GM12878 (cell line): Measurements from ENCODE around the gene TPM4. TPM values are rescaled to one million over a fixed set of nuclear protein-coding genes. Genes with fewer than 3 reads are reported as not detected.

ENCODE experiments used
- EED ChIP-seq: sonication (generic); IDR thresholded peaks from 2 replicates; pipeline ENCODE4 v1.6.1; 2016; ENCODE audit warnings: antibody characterized with exemption, low read depth
- EP300 ChIP-seq, 2 experiments: fragments of 150-350 bp in 1 of 2; IDR thresholded peaks; 2 replicates each; pipeline ENCODE4 v1.6.1; 2011 to 2012; ENCODE audit warnings: low read depth in 2 of 2, low read length in 2 of 2, borderline replicate concordance in 1 of 2, improper control_type of control experiment in 1 of 2, inconsistent platforms in 1 of 2; ENCODE audit not compliant: control insufficient read depth in 1 of 2
- GATAD2B ChIP-seq: fragments of 450-650 bp; conservative IDR thresholded peaks from 2 replicates; pipeline ENCODE4 v1.6.1; 2017; ENCODE audit warnings: low read depth, mild to moderate bottlenecking, moderate library complexity
- JUND ChIP-seq: IDR thresholded peaks from 2 replicates; pipeline ENCODE4 v1.6.1; 2012; ENCODE audit warnings: low read depth, mild to moderate bottlenecking, low read length, improper control_type of control experiment, moderate library complexity
- KAT2A ChIP-seq: conservative IDR thresholded peaks from 2 replicates; pipeline ENCODE4 v1.6.1; 2011; ENCODE audit warnings: low read depth, low read length; ENCODE audit not compliant: control insufficient read depth
- MYB ChIP-seq: fragments of 150-350 bp; IDR thresholded peaks from 2 replicates; pipeline ENCODE4 v1.6.1; 2014; ENCODE audit warnings: mild to moderate bottlenecking, low read depth, low read length, borderline replicate concordance
- PML ChIP-seq: IDR thresholded peaks from 2 replicates; pipeline ENCODE4 v1.6.1; 2012; ENCODE audit warnings: low read length, inconsistent platforms
- POU2F2 ChIP-seq: IDR thresholded peaks from 3 replicates; pipeline ENCODE4 v1.6.1; 2011; ENCODE audit warnings: low read depth, mild to moderate bottlenecking, low read length, borderline replicate concordance
- RAD21 ChIP-seq: IDR thresholded peaks from 2 replicates; pipeline ENCODE4 v1.6.1; 2011; ENCODE audit warnings: mild to moderate bottlenecking, low read depth, low read length, moderate library complexity; ENCODE audit not compliant: insufficient read depth
- RELA ChIP-seq: fragments of 450-650 bp; IDR thresholded peaks from 2 replicates; pipeline ENCODE4 v1.8.0; 2014; ENCODE audit warnings: borderline replicate concordance; ENCODE audit not compliant: partially characterized antibody
- SIX5 ChIP-seq: IDR thresholded peaks from 2 replicates; pipeline ENCODE4 v1.6.1; 2011; ENCODE audit warnings: mild to moderate bottlenecking, low read depth, low read length, moderate library complexity; ENCODE audit not compliant: severe bottlenecking
- SPI1 ChIP-seq: IDR thresholded peaks from 2 replicates; pipeline ENCODE4 v1.6.1; 2011; ENCODE audit warnings: low read depth, mild to moderate bottlenecking, low read length, moderate library complexity, borderline replicate concordance; ENCODE audit not compliant: insufficient read depth
- TCF3 ChIP-seq: IDR thresholded peaks from 2 replicates; pipeline ENCODE4 v1.6.1; 2012; ENCODE audit warnings: low read depth, mild to moderate bottlenecking, low read length, borderline replicate concordance; ENCODE audit not compliant: insufficient read depth
- YBX1 ChIP-seq: fragments of 450-650 bp; IDR thresholded peaks from 2 replicates; pipeline ENCODE4 v1.6.1; 2016; ENCODE audit warnings: antibody characterized with exemption
- ZNF384 ChIP-seq: IDR thresholded peaks from 2 replicates; pipeline ENCODE4 v1.6.1; 2012; ENCODE audit warnings: low read depth, mild to moderate bottlenecking, low read length, improper control_type of control experiment, borderline replicate concordance
- ZZZ3 ChIP-seq: IDR thresholded peaks from 2 replicates; pipeline ENCODE4 v1.6.1; 2011; ENCODE audit warnings: low read depth; ENCODE audit not compliant: control insufficient read depth, insufficient read length
- polyA plus RNA-seq, 11 experiments: library from polyadenylated mRNA; depleted of rRNA in 4 of 11; unstranded in 6 of 11; stranded (reverse) in 5 of 11; fragments of >200 nt; fragmentation: Nextera tagmentation in 4 of 11; fragmentation: Illumina TruSeq in 1 of 11; extraction: Ambion mirVana in 4 of 11; extraction: Trizol in 1 of 11; gene quantifications; 1 replicate in 1 of 11; 2 replicates in 10 of 11; pipeline versions ENCODE4 v1.2.1 to v1.2.3, GENCODE V29; 2011 to 2016; ENCODE audit warnings: inconsistent platforms in 2 of 11, missing spikeins in 2 of 11, low read depth in 1 of 11
- total RNA-seq, 4 experiments: library from RNA; depleted of rRNA in 3 of 4; stranded (reverse); fragments of >200 nt in 3 of 4; fragmentation: Illumina TruSeq in 1 of 4; extraction: Trizol in 1 of 4; gene quantifications; 2 replicates each; pipeline versions ENCODE4 v1.2.1 to v1.2.3, GENCODE V29; 2013 to 2021
- TF ChIP-seq, protein P1 (sequence below): fragments of 450-650 bp; formaldehyde crosslinking; IDR thresholded peaks from 2 replicates; pipeline ENCODE4 v1.5.0; 2022; ENCODE audit warnings: mild to moderate bottlenecking, missing genetic modification characterization
- TF ChIP-seq, protein P2 (sequence below): fragments of 450-650 bp; IDR thresholded peaks from 2 replicates; pipeline ENCODE4 v1.6.1; 2017; ENCODE audit warnings: low read depth, mild to moderate bottlenecking, moderate library complexity
- TF ChIP-seq, protein P3 (sequence below): fragments of 450-650 bp; IDR thresholded peaks from 2 replicates; pipeline ENCODE4 v1.6.1; 2014; ENCODE audit warnings: mild to moderate bottlenecking
- TF ChIP-seq, protein P4 (sequence below), 3 experiments: IDR thresholded peaks in 2 of 3; conservative IDR thresholded peaks in 1 of 3; 2 replicates each; pipeline ENCODE4 v1.5.1; 2011; ENCODE audit warnings: low read depth in 3 of 3, low read length in 3 of 3, mild to moderate bottlenecking in 3 of 3, control low read depth in 2 of 3, moderate library complexity in 2 of 3, inconsistent platforms in 1 of 3, mixed read lengths in 1 of 3; ENCODE audit not compliant: control insufficient read depth in 2 of 3, insufficient read depth in 1 of 3; ENCODE audit errors: extremely low read depth in 1 of 3

TPM4 gene
- total and polyA plus RNA-seq, 10 of the 15 experiments (the other 5 are each of a cell fraction or from before 2014, with no cell fraction given) = 183 to 620 (median 407) TPM

DNA sequence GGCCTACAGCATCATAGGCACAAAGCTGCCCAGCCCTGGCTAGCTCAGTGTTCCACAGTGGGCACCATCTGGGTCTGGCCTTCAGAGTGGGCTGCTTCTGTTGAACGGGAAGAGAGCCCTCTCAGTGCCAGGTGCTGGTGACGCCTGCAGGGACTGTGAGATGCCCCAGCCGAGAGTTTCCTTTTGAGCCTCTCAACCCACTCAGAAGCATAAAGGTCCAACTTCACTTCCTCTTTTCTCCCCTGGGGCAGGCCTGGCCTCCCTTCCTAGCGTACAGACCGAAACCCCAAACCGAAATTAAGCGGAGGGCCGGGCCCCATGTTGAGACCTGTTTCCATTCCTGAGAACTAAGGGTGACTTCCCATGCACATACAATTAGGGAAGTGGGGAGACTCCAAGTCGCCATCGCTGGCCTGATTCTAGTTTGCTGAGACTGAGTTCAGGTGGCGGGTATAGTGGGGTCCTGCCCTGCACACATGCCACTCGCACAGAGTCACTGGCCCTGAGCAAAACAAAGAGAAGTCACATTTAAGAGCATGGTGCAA lies 42.3 kb downstream of the TPM4 start (continued):
- TF ChIP-seq GATAD2B = peak; percentile 99
- TF ChIP-seq, protein P1, sequence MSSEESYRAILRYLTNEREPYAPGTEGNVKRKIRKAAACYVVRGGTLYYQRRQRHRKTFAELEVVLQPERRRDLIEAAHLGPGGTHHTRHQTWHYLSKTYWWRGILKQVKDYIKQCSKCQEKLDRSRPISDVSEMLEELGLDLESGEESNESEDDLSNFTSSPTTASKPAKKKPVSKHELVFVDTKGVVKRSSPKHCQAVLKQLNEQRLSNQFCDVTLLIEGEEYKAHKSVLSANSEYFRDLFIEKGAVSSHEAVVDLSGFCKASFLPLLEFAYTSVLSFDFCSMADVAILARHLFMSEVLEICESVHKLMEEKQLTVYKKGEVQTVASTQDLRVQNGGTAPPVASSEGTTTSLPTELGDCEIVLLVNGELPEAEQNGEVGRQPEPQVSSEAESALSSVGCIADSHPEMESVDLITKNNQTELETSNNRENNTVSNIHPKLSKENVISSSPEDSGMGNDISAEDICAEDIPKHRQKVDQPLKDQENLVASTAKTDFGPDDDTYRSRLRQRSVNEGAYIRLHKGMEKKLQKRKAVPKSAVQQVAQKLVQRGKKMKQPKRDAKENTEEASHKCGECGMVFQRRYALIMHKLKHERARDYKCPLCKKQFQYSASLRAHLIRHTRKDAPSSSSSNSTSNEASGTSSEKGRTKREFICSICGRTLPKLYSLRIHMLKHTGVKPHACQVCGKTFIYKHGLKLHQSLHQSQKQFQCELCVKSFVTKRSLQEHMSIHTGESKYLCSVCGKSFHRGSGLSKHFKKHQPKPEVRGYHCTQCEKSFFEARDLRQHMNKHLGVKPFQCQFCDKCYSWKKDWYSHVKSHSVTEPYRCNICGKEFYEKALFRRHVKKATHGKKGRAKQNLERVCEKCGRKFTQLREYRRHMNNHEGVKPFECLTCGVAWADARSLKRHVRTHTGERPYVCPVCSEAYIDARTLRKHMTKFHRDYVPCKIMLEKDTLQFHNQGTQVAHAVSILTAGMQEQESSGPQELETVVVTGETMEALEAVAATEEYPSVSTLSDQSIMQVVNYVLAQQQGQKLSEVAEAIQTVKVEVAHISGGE (CRISPR knock-in tag) = no peak
- TF ChIP-seq RAD21 = no peak
- peak; percentile 27; the same call in 1 of the 2 replicates for TF ChIP-seq YBX1
- TF ChIP-seq RELA = no peak
- TF ChIP-seq ZZZ3 = no peak
- TF ChIP-seq EP300 (IDR thresholded peaks at IDR 0.05; ENCODE audit: borderline replicate concordance in 1 of 2, control insufficient read depth in 1 of 2, low read depth in 2 of 2, low read length in 2 of 2) = peak; percentile 95 to 99
- TF ChIP-seq KAT2A = no peak
- TF ChIP-seq, protein P2, sequence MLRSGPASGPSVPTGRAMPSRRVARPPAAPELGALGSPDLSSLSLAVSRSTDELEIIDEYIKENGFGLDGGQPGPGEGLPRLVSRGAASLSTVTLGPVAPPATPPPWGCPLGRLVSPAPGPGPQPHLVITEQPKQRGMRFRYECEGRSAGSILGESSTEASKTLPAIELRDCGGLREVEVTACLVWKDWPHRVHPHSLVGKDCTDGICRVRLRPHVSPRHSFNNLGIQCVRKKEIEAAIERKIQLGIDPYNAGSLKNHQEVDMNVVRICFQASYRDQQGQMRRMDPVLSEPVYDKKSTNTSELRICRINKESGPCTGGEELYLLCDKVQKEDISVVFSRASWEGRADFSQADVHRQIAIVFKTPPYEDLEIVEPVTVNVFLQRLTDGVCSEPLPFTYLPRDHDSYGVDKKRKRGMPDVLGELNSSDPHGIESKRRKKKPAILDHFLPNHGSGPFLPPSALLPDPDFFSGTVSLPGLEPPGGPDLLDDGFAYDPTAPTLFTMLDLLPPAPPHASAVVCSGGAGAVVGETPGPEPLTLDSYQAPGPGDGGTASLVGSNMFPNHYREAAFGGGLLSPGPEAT = peak; percentile 98
- TF ChIP-seq POU2F2 = peak; percentile 73; the same call in 2 of the 3 replicates
- peak; percentile 33; the same call in 1 of the 2 replicates for TF ChIP-seq ZNF384
- peak; percentile 100 for TF ChIP-seq SPI1
- TF ChIP-seq SIX5 = no peak
- TF ChIP-seq EED = peak; percentile 100
- peak; percentile 76 for TF ChIP-seq JUND
- TF ChIP-seq, protein P3, sequence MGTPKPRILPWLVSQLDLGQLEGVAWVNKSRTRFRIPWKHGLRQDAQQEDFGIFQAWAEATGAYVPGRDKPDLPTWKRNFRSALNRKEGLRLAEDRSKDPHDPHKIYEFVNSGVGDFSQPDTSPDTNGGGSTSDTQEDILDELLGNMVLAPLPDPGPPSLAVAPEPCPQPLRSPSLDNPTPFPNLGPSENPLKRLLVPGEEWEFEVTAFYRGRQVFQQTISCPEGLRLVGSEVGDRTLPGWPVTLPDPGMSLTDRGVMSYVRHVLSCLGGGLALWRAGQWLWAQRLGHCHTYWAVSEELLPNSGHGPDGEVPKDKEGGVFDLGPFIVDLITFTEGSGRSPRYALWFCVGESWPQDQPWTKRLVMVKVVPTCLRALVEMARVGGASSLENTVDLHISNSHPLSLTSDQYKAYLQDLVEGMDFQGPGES = no peak
- TF ChIP-seq PML = peak; percentile 81
- TF ChIP-seq, protein P4, sequence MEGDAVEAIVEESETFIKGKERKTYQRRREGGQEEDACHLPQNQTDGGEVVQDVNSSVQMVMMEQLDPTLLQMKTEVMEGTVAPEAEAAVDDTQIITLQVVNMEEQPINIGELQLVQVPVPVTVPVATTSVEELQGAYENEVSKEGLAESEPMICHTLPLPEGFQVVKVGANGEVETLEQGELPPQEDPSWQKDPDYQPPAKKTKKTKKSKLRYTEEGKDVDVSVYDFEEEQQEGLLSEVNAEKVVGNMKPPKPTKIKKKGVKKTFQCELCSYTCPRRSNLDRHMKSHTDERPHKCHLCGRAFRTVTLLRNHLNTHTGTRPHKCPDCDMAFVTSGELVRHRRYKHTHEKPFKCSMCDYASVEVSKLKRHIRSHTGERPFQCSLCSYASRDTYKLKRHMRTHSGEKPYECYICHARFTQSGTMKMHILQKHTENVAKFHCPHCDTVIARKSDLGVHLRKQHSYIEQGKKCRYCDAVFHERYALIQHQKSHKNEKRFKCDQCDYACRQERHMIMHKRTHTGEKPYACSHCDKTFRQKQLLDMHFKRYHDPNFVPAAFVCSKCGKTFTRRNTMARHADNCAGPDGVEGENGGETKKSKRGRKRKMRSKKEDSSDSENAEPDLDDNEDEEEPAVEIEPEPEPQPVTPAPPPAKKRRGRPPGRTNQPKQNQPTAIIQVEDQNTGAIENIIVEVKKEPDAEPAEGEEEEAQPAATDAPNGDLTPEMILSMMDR (IDR thresholded peaks at IDR 0.05 in 2 of 3, conservative IDR thresholded peaks at IDR 0.05 in 1 of 3; ENCODE audit: control insufficient read depth in 2 of 3, extremely low read depth in 1 of 3, insufficient read depth in 1 of 3, low read depth in 3 of 3, low read length in 3 of 3) = no peak
- peak; percentile 78 for TF ChIP-seq MYB
- peak; percentile 98 for TF ChIP-seq TCF3
